NCI-H510A (cell line): ENCODE results near the gene FBXL13.
"Not testable (repeated sequence)": the region's sequence is repeated elsewhere in the genome, so short reads cannot be mapped to it uniquely, and the experiment has no call there.

Source experiments
- DNase-seq: peaks from one replicate; lab custom pipeline; 2025; lab: John Stamatoyannopoulos, UW

FBXL13 gene

DNA sequence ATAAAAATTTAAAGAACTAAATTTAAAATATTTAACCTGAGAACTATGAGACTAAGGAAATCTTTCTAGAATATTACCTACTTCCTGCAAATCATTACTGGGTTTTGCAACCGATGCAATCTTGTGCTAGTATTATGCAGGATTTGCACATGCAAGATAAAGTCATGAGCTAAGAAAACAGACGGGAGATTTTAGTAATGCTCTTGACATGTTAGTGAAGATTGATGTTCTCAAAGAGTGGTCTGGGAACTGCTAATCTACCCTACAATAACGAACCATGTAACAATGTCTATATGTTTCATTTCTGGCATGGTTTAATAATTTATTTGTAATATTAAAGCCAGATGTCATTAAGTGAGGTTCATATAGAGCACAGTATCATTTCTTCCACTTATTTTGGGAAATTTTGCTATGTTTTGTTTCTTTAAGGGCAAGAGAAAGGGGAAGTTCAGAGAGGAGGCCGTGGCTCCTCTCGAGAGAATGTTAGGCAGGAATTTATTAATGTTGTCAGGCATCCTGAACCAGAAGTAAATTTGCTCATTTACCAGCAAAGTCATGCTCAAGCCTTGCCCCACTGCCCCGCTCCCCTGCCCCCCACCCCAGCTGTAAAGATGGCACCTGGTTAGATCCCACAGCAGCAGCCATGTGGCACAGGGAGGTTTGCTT lies 139.0 kb downstream of the FBXL13 start:
- DNase-seq = no peak

DNA sequence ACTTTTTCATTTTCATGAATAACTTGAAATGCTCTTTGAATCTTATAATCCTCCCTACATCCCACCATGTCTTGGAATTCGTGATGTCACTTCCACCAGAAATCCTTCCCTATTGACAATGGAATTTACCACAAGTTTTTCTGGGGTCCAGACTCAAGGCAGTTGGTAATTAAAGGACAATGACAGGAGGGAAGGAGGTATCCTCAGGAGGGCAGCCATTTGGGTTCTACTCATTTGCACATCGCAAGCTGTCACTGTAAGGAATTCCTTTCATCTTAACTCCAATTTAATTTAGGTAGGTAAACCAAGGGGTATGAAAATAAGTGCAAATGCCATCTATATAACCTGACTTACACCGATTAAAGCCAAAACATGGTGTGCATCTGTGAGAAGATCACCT lies 139.9 kb downstream of the FBXL13 start:
- DNase-seq = no peak

DNA sequence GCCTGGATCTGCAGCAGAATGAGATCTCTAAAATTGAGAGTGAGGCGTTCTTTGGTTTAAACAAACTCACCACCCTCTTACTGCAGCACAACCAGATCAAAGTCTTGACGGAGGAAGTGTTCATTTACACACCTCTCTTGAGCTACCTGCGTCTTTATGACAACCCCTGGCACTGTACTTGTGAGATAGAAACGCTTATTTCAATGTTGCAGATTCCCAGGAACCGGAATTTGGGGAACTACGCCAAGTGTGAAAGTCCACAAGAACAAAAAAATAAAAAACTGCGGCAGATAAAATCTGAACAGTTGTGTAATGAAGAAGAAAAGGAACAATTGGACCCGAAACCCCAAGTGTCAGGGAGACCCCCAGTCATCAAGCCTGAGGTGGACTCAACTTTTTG lies 140.4 kb downstream of the FBXL13 start:
- no peak for DNase-seq

DNA sequence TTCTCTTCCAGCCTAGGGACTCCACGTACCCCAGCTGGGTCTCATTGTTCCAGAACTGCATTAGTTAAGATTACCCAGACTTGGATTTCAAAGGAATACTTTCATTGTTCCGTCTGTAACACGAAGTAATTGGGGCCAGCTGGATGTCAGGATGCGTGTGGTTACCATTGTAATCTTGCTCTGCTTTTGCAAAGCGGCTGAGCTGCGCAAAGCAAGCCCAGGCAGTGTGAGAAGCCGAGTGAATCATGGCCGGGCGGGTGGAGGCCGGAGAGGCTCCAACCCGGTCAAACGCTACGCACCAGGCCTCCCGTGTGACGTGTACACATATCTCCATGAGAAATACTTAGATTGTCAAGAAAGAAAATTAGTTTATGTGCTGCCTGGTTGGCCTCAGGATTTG lies 140.8 kb downstream of the FBXL13 start:
- DNase-seq = no peak

- no peak for DNase-seq
Observed at GRCh38 chr7:102931757-102932156, 142.8 kb downstream of the FBXL13 start.

- DNase-seq = no peak
Observed at GRCh38 chr7:102927312-102927933, 147.2 kb downstream of the FBXL13 start.

- no peak for DNase-seq
Observed at GRCh38 chr7:102926783-102927140, 147.8 kb downstream of the FBXL13 start.

DNA sequence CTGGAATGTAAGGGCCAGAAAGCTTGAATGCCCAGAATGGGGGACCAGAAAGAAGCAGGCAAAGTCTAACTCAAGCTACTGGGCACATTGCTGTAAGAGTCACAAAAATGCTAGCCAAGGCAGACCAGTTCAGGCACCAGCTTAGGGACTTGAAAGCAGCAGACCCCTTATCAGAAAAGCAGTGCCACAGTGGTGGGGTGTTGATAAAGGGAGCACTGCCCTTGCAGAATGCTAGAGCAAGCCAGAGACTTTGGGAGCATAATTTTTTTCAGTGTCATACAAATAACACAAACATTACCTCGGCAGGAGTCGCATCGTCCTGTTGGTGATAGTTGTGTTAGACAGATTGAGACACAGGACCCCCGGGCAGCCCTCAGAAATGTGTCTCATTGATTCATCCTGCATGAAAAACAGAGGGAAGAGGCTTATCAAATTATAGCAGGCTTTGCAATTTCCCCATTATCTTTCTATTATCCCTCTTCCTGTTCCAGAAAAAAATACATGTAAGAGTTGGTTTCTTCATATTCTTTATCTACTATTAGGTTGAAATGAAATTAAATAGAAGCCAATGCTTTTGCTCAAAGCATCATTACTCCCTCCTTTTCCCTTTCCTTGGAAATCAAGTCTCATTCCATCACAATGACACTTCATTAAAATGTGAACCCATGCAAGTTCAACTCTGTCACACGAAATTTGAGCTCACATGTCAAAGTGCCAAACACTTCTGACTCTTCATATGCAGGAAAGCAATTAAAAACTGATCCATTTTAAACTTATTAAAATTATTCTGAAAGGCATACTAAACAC lies 148.4 kb downstream of the FBXL13 start:
- DNase-seq = no peak

- DNase-seq = no peak
Observed at GRCh38 chr7:102918845-102919244, 155.8 kb downstream of the FBXL13 start.

DNA sequence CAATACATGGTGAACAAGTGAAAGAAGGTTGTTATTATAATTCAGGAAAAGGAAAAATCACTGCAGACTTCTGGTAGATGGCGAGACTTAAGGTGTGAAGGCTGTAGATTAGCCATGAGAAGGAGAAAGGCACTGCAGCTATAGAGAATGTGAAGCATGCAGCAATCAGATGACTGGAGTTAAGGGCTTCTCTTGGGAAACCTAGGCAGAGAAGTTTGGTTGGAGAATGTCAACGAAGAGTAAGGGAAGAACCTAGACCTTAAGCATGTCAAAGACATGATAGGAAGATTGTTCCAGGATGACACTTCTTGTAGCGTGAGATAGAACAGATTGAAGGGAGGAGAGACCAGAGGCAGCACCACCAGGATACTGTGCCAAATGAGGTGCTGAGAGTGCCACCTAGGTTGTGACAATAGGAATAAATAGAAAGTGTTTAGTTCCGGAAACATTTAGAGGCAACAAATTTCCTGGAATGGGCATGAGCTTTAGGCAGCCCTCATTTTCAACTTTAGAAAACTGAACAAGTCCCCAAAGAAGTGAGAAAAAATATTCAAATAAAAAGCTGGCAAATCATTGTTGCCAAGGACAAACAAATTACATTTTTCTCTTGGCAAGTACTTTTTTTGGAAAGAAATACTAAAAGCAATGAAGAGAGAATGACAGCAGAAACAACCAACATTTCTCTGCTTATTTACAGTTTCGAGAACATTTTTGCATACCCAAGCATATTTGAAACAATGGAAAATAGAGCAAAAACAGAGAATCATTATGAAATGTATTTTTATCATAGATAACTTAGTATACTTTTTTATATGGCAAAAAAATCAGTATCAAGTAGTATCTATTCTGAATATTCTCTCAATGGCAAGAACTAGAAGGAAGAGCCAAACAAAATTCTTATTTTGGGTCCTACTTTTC lies 156.9 kb downstream of the FBXL13 start:
- no peak for DNase-seq

- DNase-seq = no peak
Observed at GRCh38 chr7:102916881-102917280, 157.7 kb downstream of the FBXL13 start.

DNA sequence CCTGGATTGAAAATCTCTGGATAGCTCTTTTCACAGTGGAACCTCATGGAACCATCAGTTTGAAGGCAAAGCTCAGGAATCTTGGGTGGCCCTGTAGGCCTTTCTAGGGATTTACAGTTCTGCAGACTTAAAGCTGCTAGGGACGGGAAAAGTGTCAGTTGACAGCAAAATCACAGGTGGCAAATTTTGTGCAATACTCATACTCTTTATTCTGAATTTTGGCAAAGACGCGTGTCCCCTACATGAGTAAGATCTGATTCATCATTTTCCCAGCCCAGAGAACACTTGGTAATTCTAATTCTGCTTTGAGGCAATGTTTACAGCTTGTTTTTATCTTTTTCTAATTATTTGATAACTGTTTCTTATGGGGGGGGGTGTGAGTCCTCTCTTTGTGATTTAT lies 158.2 kb downstream of the FBXL13 start:
- DNase-seq = no peak

DNA sequence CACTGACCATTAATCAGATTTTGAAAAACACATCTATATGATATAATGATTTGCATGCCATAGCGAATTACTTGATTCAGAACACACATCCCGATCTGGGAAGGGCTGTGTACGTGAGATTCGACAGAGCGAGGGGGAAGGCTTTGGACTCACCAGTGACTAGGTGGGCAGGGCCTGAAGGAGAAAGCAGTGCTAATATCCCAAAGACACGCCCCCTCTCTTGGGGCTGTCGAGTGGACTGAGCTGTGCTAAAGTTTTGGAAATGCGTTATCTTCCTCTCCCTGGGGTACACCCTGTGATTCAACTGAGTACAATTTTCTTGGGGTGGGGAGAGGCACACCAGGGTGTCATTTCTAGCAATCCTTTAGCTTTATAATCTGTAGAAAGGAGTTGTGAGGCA lies 160.0 kb downstream of the FBXL13 start:
- no peak for DNase-seq

DNA sequence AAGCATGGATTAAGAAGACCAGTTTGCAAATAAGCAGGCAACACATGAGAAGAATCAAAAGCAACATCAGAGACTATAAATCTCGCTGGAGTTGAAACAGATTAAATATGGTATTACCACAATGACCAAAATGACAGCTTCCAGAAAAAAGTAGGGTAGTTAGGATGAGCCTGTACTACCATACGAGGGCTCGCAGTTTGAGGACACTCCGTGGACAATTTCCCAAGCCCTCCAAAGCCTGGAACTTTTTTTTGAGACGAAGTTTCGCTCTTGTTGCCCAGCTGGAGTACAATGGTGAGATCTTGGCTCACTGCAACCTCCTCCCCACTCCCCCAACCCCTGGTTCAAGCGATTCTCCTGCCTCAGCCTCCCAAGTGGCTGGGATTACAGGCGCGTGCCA lies 160.8 kb downstream of the FBXL13 start:
- DNase-seq = no peak

- peak; percentile 14 for DNase-seq
Observed at GRCh38 chr7:102912742-102913141, 161.9 kb downstream of the FBXL13 start, which contains the start of gene LRRC17. Gene LRRC17, plus strand, starts transcription at chr7:102913000. Its CDS starts 20,914 bp downstream, at chr7:102933914.

DNA sequence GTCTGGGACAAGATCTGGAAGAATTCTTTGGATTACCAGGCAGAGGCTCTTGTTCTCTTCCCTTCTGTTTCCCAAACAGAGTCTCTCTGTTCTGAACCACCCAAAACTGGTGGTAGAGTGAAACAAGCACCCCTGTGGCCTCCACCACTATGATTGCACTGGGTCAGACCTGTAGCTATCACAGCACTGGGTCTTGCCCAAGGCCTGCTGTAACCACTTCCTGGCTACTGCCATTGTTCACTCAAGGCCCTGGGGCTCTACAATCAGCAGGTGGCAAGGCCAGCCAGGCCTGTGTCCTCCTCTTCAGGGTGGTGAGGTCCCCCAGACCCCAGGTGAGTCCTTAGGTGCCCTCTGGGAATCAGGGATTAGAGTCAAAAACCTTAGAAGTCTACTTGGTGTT lies 165.9 kb downstream of the FBXL13 start:
- DNase-seq = no peak

DNA sequence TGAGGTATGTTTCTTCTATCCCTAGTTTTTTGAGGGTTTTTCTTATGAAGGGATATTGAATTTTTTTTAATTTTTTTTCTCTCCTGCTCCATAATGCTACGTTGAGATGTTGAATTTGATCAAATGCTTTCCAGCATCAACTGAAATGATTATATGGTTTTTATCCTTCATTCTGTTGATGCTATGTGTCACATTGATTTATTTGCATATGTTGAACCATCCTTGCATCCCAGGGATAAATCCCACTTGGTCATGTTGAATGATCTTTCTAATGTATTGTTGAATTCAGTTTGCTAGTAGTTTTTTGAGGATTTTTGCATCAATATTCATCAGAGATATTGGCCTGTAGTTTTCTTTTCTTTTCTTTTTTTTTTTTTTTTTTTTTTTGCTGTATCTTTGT lies 171.0 kb downstream of the FBXL13 start:
- DNase-seq = not testable (repeated sequence)

- not testable (repeated sequence) for DNase-seq
Observed at GRCh38 chr7:102902052-102902451, 172.5 kb downstream of the FBXL13 start.

- DNase-seq = no peak
Observed at GRCh38 chr7:102898532-102898859, 176.1 kb downstream of the FBXL13 start.

DNA sequence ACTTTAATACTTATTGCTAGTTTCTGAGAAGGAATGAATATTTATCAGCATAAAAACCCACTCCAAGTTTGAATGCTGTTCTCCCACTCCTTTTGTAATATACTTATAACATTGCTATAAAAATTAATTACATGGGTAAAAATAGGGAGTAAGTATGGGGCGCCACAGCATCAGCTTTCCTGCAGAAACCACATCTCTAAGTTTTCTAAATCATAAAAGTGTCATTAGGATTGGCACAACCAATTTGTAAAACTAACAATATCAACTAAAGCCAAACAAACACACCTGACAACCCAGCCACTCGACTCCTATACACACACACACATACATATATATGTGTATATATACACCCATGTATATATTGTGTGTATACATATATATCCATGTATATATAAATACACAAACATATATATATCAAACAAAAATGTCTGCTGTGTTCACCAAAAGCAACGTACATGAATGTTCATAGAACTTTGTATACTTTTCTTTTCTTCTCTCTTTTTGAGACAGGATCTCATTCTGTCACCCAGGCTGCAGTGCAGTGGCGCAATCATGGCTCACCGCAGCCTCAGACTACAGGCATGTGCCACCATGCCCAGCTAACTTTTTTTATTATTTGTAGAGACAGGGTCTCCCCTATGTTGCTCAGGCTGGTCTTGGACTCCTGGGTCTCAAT lies 176.6 kb downstream of the FBXL13 start:
- DNase-seq = no peak

DNA sequence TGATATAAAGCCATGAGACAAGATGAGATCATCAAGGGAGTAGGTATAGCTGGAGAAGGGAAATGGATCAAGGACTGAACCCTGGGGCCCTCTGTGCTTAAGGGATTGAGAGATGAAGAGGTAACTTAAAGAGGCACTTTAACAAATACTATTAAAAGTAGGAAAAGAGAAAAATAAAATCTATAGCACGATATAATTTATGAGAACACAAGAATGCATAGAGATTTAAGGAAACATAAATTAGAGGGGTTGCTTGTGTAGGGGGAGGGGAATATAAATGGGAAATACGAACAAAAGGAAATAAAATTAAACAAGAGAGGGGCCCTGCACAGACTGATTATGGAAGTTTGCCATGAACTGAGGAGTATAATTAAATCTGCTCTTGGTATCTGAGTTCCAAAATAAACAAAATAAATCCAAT lies 177.4 kb downstream of the FBXL13 start:
- DNase-seq = no peak

DNA sequence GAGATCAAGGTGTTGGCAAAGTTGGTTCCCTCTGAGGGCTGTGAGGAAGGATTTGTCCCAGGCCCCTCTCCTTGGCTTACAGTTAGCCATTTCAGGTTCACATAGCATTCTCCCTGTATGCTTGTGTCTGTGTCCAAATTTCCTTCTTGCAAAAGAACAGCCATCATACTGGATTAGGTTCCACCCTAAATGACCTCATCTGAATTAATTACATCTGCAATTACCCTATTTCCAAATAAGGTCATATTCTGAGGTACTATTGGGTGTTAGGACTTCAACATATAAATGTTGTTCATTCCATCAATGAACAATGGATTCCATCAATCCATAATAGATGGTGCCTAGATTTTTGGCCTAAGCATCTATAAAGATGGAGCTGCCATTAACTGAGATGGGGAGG lies 178.0 kb downstream of the FBXL13 start:
- no peak for DNase-seq
